GM18505 (cell line): Measurements from ENCODE around the gene FBXL13.
"Not testable (repeated sequence)": the region's sequence is repeated elsewhere in the genome, so short reads cannot be mapped to it uniquely, and the experiment has no call there.

Experiments used
- ATAC-seq: cut with Tn5 transposase; IDR thresholded peaks from one replicate; pipeline ENCODE4 v1.9.1; 2021; ENCODE audit not compliant: unreplicated experiment
- POLR2A ChIP-seq: IDR thresholded peaks from 4 replicates; pipeline ENCODE4 v1.6.1; 2011; ENCODE audit warnings: borderline replicate concordance; ENCODE audit not compliant: insufficient read depth, insufficient read length; ENCODE audit errors: extremely low read depth

The FBXL13 gene

GRCh38 chr7:102859084-102859798 lies 215.4 kb downstream of the FBXL13 start:
- no peak for TF ChIP-seq POLR2A
- no peak for ATAC-seq

- no peak for ATAC-seq
- TF ChIP-seq POLR2A: no peak
Observed at GRCh38 chr7:102856036-102856435, 218.6 kb downstream of the FBXL13 start.

GRCh38 chr7:102849538-102849937 lies 225.1 kb downstream of the FBXL13 start:
- no peak for TF ChIP-seq POLR2A
- no peak for ATAC-seq

- no peak for ATAC-seq
- no peak for TF ChIP-seq POLR2A
Observed at GRCh38 chr7:102849079-102849478, 225.5 kb downstream of the FBXL13 start.

- no peak for ATAC-seq
- TF ChIP-seq POLR2A: no peak
Observed at GRCh38 chr7:102845346-102845745, 229.2 kb downstream of the FBXL13 start.

GRCh38 chr7:102843850-102844249 lies 230.7 kb downstream of the FBXL13 start:
- no peak for TF ChIP-seq POLR2A
- ATAC-seq: peak; percentile 70

GRCh38 chr7:102842284-102842683 lies 232.3 kb downstream of the FBXL13 start:
- no peak for ATAC-seq
- TF ChIP-seq POLR2A: no peak

- ATAC-seq: no peak
- no peak for TF ChIP-seq POLR2A
Observed at GRCh38 chr7:102841290-102841689, 233.3 kb downstream of the FBXL13 start.

- no peak for TF ChIP-seq POLR2A
- no peak for ATAC-seq
Observed at GRCh38 chr7:102840404-102840803, 234.2 kb downstream of the FBXL13 start.

GRCh38 chr7:102838572-102839101 lies 236.0 kb downstream of the FBXL13 start:
- ATAC-seq: not testable (repeated sequence)

GRCh38 chr7:102837802-102838201 lies 236.8 kb downstream of the FBXL13 start:
- no peak for ATAC-seq
- TF ChIP-seq POLR2A: no peak

GRCh38 chr7:102836977-102837376 lies 237.6 kb downstream of the FBXL13 start:
- no peak for ATAC-seq
- TF ChIP-seq POLR2A: no peak

GRCh38 chr7:102836191-102836919 lies 238.2 kb downstream of the FBXL13 start:
- ATAC-seq: no peak
- TF ChIP-seq POLR2A: no peak

- peak; percentile 90 for ATAC-seq
Observed at GRCh38 chr7:102834999-102835398, 239.6 kb downstream of the FBXL13 start.

More at GRCh38 chr7:102834999-102835398, 239.6 kb downstream of the FBXL13 start:
- no peak for TF ChIP-seq POLR2A
